Esophagus muscularis mucosa (tissue), 4 donors: ENCODE results near the gene ZNF576. TPM values are rescaled to one million over a fixed set of nuclear protein-coding genes. Genes with fewer than 3 reads are reported as not detected.
"Not testable (repeated sequence)": the region's sequence is repeated elsewhere in the genome, so short reads cannot be mapped to it uniquely, and the experiment has no call there.

ENCODE experiments used
- DNase-seq: peaks from one replicate; pipeline ENCODE4 v3.0.0-alpha.2; 2017; ENCODE audit errors: extremely low spot score
- H3K27ac ChIP-seq, 4 donors: fragments of 200-600 bp; sonication (generic); replicated peaks in 1 of 4; 1 replicate in 3 of 4; 2 replicates in 1 of 4; pipeline ENCODE4 v1.5.1; 2016 to 2019; ENCODE audit warnings: mild to moderate bottlenecking in 1 of 4
- H3K27me3 ChIP-seq, 4 donors: fragments of 200-600 bp; sonication (generic); one replicate each; pipeline versions ENCODE4 v1.5.1 to v1.6.0; 2016 to 2019
- H3K36me3 ChIP-seq, 4 donors: fragments of 200-600 bp; sonication (generic); one replicate each; pipeline ENCODE4 v1.5.1; 2016 to 2019
- H3K4me1 ChIP-seq, 4 donors: fragments of 200-600 bp; sonication (generic); one replicate each; pipeline ENCODE4 v1.5.1; 2016 to 2019
- H3K4me3 ChIP-seq, 4 donors: fragments of 200-600 bp; sonication (generic); 1 replicate in 2 of 4; 2 replicates in 2 of 4; pipeline ENCODE4 v1.5.1; 2016 to 2019; ENCODE audit warnings: mild to moderate bottlenecking in 4 of 4, moderate library complexity in 1 of 4
- H3K9me3 ChIP-seq, 4 donors: fragments of 200-600 bp; sonication (generic); 1 replicate in 3 of 4; 2 replicates in 1 of 4; pipeline ENCODE4 v1.5.1; 2016 to 2019
- CTCF ChIP-seq, 3 experiments: fragments of 200-600 bp in 2 of 3; fragments of 450-650 bp in 1 of 3; sonication (generic) in 2 of 3; IDR thresholded peaks; one replicate each; pipeline ENCODE4 v1.5.1; 2017 to 2019; ENCODE audit warnings: antibody characterized with exemption in 3 of 3, mild to moderate bottlenecking in 2 of 3, moderate library complexity in 1 of 3
- EP300 ChIP-seq: sonication (generic); formaldehyde crosslinking; IDR thresholded peaks from one replicate; pipeline ENCODE4 v1.6.1; 2017; ENCODE audit warnings: antibody characterized with exemption
- POLR2A ChIP-seq: fragments of 450-650 bp; IDR thresholded peaks from one replicate; pipeline ENCODE4 v1.6.1; 2017; ENCODE audit warnings: antibody characterized with exemption, moderate library complexity, mild to moderate bottlenecking, low read depth
- POLR2AphosphoS5 ChIP-seq, 2 donors: sonication (generic); formaldehyde crosslinking; IDR thresholded peaks; one replicate each; pipeline ENCODE4 v1.6.1; 2017; ENCODE audit warnings: antibody characterized with exemption in 2 of 2
- WGBS: methylation state at CpG from one replicate; pipeline ENCODE4 v1.1.5; 2018; 5-methylcytosine and 5-hydroxymethylcytosine counted together
- intact Hi-C: fragments of 100-400 bp; cut with DNase I; formaldehyde crosslinking; loops from one replicate; pipeline ENCODE4 v1.15.1; 2023
- total RNA-seq, 4 donors: library from RNA; depleted of rRNA; stranded (reverse); fragments of >200 nt; gene quantifications; one replicate each; pipeline versions ENCODE4 v1.1.0 to v1.2.1, GENCODE V29; 2016

The ZNF576 gene
- total RNA-seq, 4 donors from 2014 or later = 10.0 to 18.6 (median 16.6) TPM

GRCh38 chr19:43582495-43582894, 13.9 kb upstream of the ZNF576 start:
- Histone ChIP-seq H3K27ac (no peak overlapping the region), H3K4me1 (peaks cover 0 to 30% (median 26%) of the 10 kb centered on the region in 4 donors), H3K27me3 (no peaks in the 10 kb centered on the region), H3K9me3 (no peaks in the 10 kb centered on the region), H3K36me3 (peaks cover 0 to 25% (median 5%) of the 10 kb centered on the region in 4 donors), H3K4me3 (no peak overlapping the region)
- WGBS = 100% methylated on average over 2 of the region's 2 CpGs
- no peak for TF ChIP-seq POLR2A
- TF ChIP-seq CTCF (IDR thresholded peaks at IDR 0.05) = no peak
- no peak for TF ChIP-seq POLR2AphosphoS5 (IDR thresholded peaks at IDR 0.05)
- TF ChIP-seq EP300 = no peak
- DNase-seq = no peak
- intact Hi-C loops = no loop called here

GRCh38 chr19:43584484-43584883, 11.9 kb upstream of the ZNF576 start:
- Histone ChIP-seq H3K27me3 (no peaks in the 10 kb centered on the region), H3K36me3 (peaks cover 0 to 37% (median 7%) of the 10 kb centered on the region in 4 donors), H3K9me3 (no peaks in the 10 kb centered on the region), H3K4me1 (peaks cover 0 to 30% (median 26%) of the 10 kb centered on the region in 4 donors), H3K27ac (no peak overlapping the region), H3K4me3 (no peak overlapping the region)
- no peak for DNase-seq
- intact Hi-C loops = no loop called here
- 88% methylated on average over 1 of the region's 1 CpG for WGBS
- no peak for TF ChIP-seq POLR2A
- TF ChIP-seq CTCF (IDR thresholded peaks at IDR 0.05) = no peak

DNA sequence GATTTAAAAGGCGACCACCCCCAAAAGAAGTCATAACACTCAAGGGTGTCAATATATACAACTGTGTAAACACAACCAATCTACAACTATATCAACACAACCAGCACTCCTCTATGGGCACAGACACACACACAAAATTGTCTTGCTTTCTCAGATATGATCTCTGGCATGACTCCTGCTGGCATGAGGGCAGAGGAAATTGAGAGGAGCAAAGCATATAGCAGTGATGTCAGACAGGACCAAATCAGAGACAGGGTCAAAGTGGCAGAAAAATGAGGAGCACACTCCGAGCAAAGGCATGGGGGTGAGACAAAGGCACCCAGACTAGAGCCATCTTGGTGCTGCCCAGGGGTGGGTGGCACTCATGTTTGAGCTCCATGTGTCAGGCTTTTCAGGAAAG, 10.0 kb upstream of the ZNF576 start:
- 92% methylated on average over 2 of the region's 2 CpGs for WGBS
- Histone ChIP-seq H3K4me3 (no peak overlapping the region), H3K27ac (no peak overlapping the region), H3K9me3 (no peaks in the 10 kb centered on the region), H3K36me3 (peaks cover 3 to 56% (median 25%) of the 10 kb centered on the region in 4 donors), H3K27me3 (no peaks in the 10 kb centered on the region), H3K4me1 (peaks cover 0 to 12% (median 9%) of the 10 kb centered on the region in 4 donors)
- DNase-seq = no peak
- intact Hi-C loops = no loop called here
- TF ChIP-seq CTCF (IDR thresholded peaks at IDR 0.05) = no peak
- TF ChIP-seq POLR2A = no peak
- TF ChIP-seq EP300 = no peak
- no peak for TF ChIP-seq POLR2AphosphoS5 (IDR thresholded peaks at IDR 0.05)

DNA sequence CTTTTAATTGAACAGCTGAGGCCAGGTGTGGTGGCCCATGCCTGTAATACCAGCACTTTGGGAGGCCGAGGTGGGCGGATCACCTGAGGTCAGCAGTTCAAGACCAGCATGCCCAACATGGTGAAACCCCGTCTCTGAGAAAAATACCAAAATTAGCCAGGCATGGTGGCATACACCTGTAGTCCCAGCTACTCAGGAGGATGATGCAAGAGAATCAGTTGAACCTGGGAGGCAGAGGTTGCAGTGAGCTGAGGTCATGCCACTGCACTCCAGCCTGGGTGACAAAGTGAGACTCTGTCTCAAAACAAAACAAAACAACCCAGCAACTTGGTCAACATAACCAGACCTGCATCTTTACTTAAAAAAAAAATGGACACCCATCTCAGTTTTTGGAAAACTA, 9.4 kb upstream of the ZNF576 start:
- intact Hi-C loops = not testable (repeated sequence)
- 93% methylated on average over 3 of the region's 3 CpGs for WGBS

DNA sequence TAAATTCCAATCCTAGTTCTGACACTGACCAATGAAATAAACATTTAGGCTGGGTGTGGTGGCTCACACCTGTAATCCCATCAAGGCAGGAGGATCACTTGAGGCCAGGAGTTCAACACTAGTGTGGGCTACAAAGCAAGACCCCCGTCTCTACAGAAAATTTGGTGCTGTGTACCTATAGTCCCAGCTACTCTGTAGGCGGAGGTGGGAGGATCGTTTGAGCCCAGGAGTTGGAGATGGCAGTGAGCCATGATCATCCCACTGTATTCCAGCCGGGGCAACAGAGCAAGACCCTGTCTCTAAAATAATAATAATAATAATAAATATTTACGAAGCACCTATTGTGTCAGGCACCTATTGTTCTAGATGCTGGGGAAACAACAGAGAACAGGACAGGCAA, 7.1 kb upstream of the ZNF576 start:
- intact Hi-C loops = no loop called here
- WGBS = 78% methylated on average over 5 of the region's 5 CpGs
- peaks cover 27 to 85% (median 52%) of the 10 kb centered on the region in 4 donors for H3K36me3 ChIP-seq

More for the DNA sequence above, 9.4 kb upstream of the ZNF576 start:
- not testable (repeated sequence) for H3K9me3 ChIP-seq, H3K27ac ChIP-seq, H3K4me1 ChIP-seq, DNase-seq, H3K4me3 ChIP-seq, H3K27me3 ChIP-seq
- peaks cover 10 to 62% (median 31%) of the 10 kb centered on the region in 4 donors for H3K36me3 ChIP-seq

More for the DNA sequence above, 7.1 kb upstream of the ZNF576 start:
- no peaks in the 10 kb centered on the region for H3K9me3 ChIP-seq
- peaks cover 10 to 25% (median 17%) of the 10 kb centered on the region in 4 donors for H3K4me1 ChIP-seq
- H3K27me3 ChIP-seq = no peaks in the 10 kb centered on the region
- DNase-seq = no peak
- H3K4me3 ChIP-seq = no peak overlapping the region
- H3K27ac ChIP-seq = no peak overlapping the region
- no peak for TF ChIP-seq POLR2A
- no peak for TF ChIP-seq POLR2AphosphoS5 (IDR thresholded peaks at IDR 0.05)
- TF ChIP-seq CTCF (IDR thresholded peaks at IDR 0.05) = no peak
- TF ChIP-seq EP300 = no peak
